Activated CD8-positive, alpha-beta memory T cell treated with anti-CD3 and anti-CD28 coated beads for 1 hour (primary cell): ENCODE measurements around the gene COPZ1.
A peak's percentile ranks its signal among the peaks of the same experiment; 100 is the strongest.
"Not testable (repeated sequence)": the region's sequence is repeated elsewhere in the genome, so short reads cannot be mapped to it uniquely, and the experiment has no call there.

Experiments
- DNase-seq, 2 donors: peaks; one replicate each; pipeline ENCODE4 v3.0.0-alpha.2; 2020; ENCODE audit warnings: low read depth in 1 of 2; ENCODE audit errors: extremely low read depth in 1 of 2

Gene COPZ1, protein sequence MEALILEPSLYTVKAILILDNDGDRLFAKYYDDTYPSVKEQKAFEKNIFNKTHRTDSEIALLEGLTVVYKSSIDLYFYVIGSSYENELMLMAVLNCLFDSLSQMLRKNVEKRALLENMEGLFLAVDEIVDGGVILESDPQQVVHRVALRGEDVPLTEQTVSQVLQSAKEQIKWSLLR

DNA sequence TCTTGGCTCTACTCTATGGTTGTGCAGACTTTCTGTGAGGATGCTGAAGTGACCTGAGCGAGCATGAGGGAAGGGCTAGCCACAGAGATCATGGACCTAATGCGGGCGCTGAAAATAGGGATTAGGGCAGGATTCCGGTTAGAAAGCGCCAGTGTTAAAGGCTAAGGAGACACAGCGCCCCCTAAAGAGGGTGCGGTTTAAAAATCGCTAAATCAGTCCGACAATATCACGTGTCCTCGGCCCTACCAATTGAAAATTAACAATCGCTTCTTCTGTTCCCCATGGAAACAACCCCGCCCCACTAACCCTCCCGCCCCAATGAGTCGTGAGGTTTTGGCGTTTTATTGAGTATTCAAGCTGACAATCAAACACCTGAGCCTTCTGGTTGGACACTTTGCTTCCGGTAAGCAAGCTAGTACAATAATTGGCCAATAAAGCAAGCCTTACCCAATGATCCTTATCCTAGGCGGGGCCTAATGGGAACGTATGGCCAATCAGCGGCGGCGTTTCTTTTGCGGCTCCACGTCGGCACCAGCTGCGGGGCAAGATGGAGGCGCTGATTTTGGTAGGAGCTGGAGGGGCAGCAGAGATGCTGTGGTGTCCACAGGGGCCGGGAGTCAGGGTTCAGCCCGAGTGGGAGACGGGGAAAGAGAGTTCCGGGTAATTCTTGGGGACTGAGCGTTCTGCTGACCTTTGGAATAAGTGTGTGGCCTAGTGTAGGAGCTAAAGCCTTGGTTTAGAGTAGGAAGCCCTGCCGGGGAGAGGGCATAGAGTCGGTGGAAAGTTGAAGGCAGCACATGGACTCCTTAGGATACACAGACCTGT, at the start of gene COPZ1:
Gene COPZ1, plus strand, starts transcription at position 515 of the 825 bp plus-strand sequence. Its CDS starts 33 bp downstream, at position 548.
- peak; percentile 83 to 89 for DNase-seq

DNA sequence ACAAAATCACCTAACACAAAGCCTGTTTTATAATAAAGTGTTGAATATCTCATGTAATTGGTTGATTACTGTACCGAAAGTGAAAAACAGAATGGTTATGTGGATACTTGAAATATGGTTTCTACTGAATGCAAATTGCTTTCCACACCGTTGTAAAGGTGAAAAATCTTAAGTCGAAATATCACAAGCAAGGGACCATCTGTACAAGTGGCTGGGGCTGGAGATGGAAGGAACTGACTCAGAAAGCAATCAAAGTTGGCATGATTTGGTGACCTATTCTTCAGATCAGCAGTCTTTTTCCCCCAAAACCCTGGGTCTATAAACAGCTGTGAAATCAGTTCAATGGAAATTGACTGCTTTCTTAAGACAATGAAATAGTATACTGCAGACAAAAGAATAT, 48.6 kb upstream of the COPZ1 start:
- DNase-seq: no peak

DNA sequence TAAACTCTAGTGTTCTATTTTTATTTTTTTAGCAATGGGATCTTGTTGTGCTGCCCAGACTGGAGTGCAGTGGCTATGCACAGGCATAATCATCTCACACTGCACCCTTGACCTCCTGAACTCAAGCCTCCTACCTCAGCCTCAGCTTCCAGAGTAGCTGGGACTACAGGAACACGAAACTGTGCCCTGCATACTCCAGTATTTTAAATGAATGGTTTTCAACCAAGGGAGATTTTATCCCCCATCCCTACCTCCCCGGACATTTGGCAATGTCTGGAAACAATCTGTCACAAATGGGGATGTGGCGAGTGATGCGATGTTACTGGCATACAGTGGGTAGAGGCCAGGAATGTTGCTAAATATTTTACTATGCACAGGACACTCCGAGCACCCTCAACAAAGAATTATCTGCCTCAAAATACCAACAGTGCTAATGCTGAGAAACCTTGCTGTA, 47.1 kb upstream of the COPZ1 start:
- DNase-seq: no peak

DNA sequence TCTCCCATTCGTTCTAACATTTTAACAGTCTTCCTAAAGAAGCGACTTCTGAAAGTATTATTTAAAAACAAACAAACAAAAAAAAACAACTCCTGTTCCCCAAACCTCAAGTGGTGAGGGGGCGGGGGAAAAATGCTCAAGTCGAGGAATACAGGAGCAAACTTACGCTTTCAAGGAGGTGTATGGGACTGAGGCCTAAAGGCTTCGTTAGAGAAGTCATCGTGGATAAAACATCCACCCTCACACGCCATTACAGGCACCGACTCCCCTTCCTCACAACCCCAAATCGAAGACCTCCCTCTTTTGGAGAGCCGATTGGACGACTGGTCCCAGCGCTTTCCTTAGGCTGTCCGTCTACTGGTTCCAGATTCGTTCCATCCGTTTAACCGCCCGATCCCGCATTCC, 45.7 kb upstream of the COPZ1 start:
- no peak for DNase-seq

DNA sequence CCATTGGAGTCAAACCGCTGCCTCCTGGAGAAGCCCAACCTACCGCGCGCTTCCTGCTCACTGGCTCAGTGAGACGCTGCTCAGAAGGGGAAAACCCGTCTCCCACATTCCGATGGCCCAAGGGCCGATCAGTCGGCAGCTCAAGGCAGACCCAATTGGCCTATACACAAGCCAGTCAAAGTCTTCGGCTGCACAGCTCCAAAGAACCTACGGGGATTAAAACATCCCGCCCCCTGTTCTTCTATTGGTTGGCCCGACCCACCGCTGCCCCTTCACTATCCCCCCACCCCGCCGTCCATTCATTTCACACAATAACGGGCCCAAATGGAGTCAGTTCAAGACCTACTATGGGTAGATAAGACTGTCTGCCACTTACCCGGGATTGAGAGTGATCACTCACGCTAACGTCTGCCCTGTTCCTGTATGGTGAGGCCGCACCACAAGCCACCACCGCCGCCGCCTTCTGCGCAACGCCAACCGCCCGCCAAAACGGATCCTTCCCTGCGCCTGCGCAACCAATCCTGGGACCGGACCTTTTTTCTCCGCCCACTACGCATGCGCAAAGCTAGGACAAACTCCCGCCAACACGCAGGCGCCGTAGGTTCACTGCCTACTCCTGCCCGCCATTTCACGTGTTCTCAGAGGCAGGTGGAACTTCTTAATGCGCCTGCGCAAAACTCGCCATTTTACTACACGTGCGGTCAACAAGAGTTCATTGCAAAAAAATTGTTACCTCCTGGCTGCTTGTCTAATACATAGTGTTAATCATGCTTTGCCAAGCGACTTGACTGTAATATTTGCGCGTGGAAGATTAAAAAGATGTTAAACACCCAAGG, 45.1 kb upstream of the COPZ1 start, which contains the start of gene CBX5:
Gene CBX5, minus strand, starts transcription at position 491 of the 836 bp plus-strand sequence. CDS start 22,472 bp downstream, outside the sequence.
- peak; percentile 99 to 100 for DNase-seq

DNA sequence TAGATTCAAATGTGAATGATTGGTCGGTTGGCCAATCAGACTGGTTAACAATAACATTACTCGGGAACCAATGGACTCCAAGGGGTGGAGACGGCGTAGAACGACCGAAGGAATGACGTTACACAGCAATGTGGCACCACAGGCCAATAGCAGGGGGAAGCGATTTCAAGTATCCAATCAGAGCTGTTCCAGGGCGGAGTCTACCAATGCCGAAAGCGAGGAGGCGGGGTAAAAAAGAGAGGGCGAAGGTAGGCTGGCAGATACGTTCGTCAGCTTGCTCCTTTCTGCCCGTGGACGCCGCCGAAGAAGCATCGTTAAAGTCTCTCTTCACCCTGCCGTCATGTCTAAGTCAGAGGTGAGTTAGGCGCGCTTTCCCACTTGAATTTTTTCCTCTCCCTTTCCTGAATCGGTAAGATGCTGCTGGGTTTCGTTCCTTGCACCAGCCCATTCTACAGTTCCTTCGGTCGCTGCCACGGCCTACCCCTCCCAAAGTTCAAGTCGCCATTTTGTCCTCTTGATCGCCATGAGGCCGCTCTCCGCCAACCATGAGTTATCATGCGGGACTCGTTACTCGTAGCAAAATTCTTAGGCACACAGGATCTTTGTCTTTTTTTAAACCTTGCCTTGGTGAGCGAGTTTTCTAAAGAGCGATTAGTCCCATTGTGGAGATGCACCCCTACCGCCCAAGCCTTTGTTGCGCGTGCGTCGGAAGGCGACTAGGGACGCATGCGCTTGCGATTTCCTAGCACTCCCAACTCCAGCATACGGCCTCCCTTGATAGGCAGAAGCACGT, 44.3 kb upstream of the COPZ1 start, which contains the start of gene HNRNPA1:
Gene HNRNPA1, plus strand, starts transcription at position 259 of the 793 bp plus-strand sequence. Its CDS starts 82 bp downstream, at position 341.
- DNase-seq: peak; percentile 79 to 92

DNA sequence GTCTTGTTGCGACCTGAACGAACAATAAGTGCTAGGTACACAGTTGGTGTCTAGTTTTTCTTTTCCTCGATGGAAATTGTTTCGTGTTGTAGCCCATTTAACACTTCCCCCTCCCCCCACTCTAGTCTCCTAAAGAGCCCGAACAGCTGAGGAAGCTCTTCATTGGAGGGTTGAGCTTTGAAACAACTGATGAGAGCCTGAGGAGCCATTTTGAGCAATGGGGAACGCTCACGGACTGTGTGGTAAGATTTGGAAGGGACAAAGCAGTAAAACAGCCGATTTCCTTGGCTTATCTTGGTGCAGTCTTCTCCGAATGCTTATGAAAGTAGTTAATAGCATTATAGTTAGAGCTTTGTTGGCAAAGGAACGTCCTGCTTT, 43.7 kb upstream of the COPZ1 start:
- DNase-seq: not testable (repeated sequence)

DNA sequence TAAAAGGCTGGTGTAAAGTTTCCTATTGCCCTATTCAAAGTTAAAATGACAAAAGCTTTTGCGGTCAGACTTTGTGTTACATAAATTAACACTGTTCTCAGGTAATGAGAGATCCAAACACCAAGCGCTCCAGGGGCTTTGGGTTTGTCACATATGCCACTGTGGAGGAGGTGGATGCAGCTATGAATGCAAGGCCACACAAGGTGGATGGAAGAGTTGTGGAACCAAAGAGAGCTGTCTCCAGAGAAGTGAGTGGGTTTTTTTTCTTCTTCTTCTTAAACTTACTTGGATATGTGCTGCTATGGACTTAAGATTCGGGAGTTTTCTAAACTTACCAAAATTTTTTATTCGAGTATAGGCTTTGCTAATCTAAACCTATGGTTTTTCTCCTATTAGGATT, 43.2 kb upstream of the COPZ1 start:
- DNase-seq: not testable (repeated sequence)

DNA sequence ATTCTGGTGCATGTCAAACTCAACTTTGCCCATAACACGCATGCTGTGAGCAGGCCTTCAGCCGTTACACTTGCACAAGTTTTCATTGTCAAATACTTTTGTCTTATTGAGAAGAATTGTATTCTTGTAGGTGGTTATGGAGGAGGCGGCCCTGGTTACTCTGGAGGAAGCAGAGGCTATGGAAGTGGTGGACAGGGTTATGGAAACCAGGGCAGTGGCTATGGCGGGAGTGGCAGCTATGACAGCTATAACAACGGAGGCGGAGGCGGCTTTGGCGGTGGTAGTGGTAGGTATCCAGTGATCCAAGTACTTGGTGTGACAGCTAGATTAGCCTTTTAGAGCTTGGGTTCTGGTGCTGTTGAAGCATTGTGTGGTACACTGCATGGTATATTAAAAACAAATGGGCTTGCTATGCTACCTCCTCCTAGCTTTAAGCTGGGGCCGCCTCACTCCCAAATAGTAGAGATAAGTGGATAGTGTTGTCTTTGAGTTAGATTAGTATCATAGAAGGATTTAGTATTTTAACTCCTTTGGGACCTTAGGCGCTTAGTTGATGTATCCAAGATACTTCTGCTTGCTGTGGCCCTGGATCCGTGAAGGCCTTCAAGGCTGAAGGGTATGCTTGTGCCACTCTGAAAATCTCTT, 41.9 kb upstream of the COPZ1 start:
- no peak for DNase-seq

DNA sequence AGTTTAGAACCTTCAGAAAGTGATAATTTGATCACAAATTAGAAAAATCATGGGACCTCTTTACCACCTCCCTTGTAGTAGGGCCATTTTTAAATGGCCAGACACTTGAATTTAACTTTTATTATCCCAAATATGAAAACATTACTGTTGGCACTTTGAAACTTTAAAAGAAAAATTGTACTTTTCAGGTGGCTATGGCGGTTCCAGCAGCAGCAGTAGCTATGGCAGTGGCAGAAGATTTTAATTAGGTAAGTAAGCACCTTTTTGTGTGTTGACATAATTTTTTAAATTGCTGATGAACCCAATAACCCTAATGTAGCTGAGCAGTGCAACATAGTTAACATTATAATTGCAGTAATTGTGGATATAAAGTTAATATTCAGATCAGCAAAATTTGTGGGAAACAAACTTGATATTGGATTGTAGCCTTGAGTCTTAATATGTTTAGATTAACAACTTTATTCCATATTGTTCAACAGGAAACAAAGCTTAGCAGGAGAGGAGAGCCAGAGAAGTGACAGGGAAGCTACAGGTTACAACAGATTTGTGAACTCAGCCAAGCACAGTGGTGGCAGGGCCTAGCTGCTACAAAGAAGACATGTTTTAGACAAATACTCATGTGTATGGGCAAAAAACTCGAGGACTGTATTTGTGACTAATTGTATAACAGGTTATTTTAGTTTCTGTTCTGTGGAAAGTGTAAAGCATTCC, 40.7 kb upstream of the COPZ1 start:
- DNase-seq: not testable (repeated sequence)

DNA sequence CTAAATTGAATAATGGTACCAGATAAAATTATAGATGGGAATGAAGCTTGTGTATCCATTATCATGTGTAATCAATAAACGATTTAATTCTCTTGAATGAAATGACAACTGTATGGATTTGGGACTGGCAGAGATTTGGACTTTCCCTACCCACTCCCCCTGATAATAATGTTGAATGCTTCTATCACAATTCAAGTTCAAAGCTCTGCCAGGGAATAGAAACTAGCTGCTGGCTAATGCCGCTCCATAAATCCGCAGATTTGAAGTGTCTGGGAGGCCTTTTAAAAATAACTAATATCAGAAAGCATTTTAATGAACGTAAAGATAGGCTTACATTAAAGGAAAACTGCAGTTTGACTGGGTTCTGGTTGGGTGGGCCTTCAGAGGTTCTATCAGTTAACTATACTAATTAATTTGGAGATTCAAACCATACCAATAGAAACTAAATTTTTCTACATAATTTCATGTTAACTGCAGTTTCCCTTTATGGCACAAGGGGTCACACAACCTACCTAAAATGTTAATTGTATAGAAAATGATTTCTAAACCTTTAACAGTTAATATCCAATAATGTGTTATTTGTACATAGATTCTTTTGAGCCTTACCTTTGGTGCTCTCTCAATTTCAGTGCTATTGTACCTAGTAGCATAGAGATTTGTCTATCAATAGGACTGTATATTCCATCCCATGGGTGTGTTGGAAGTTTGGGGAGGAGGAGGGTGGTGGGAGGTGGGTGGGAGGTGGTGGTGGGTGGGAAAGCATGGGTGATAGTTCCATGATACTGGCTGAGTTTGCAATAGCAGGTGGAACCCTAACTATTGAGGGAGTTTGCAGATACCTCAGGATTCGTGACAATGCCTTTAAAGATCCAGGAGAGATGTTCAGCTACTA, 39.5 kb upstream of the COPZ1 start:
- no peak for DNase-seq

DNA sequence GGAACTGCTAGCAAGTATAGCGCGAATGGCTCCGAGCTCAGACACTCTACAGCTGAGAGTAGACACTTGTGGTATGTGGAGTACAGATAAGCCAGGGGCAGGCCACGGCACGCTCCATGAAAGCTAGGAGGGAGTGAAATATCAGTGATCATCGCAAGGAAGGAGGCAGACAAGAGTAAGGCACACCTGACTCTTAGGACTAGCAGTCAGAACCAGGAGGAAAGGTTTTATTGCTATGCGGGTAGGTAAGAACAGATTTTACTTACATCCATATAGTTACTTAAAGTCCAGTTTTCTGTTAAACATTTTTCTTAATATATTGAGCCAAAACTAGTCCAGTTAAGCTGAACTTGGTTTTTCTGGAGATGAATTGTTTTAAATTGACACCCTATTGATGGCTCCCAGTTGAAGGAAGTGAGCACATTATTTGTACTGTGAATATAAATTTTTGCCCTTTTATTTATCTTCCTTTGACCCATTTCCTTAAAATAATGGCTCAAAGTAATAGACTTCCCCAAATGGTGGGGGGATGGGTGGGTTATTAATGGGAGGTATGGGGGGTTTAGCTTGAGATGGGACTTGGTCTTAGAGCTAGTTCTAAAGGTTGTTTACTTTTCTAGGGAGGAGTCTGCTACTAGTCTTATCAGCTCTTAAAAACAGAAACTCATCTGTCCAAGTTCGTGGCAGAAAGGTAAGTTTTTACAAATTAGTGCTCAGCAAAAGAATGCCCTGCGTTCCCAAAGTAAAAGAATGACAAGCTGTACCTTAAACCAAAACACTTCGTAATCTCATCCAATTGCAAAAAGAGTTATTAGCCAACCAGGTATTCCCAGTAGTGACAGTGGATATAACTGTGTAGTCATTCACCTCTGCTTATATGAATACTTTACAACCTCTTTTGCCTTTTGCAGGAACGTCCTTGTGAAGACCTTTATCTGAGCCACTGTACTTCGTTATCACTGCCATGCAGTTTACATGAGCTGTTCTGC, 38.6 kb upstream of the COPZ1 start:
- no peak for DNase-seq

DNA sequence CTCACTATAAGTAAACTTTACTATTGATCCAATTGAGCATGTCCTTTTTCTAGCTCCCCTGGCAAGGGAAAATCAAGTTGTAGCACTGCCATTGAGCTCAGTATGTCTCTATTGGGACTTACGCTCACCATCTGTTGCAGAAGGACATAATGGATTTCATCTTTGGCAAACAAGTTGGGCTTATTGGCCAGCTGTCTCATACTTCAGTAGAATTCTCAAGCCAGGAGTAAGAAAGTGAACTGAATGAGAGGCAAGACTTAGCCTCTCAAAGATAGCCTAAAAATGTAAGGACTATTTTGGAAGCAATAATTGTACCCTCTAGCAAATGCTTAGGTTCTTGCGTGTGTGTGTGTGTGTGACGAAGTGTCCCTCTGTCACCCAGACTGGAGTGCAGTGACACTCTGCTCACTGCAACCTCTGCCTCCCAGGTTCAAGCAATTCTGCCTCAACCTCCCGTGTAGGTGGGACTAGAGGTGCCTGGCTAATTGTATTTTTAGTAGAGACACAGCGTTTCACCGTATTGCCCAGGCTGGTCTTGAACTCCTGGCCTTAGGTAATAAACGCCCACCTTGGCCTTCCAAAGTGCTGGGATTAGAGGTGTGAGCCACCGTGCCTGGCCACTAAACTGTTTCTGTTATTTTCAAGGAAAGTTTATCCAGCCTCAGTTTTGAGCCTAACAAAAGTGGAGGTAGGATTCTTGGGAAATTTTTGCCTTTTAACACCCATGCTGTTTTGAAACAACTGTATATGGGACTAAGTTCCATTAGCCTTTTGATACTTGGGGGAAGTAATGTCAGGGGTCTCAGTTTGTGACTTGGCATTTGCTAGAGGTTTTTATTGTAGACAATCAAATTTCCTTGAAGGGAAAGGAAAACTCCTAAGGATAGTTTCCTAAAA, 37.4 kb upstream of the COPZ1 start:
- no peak for DNase-seq

DNA sequence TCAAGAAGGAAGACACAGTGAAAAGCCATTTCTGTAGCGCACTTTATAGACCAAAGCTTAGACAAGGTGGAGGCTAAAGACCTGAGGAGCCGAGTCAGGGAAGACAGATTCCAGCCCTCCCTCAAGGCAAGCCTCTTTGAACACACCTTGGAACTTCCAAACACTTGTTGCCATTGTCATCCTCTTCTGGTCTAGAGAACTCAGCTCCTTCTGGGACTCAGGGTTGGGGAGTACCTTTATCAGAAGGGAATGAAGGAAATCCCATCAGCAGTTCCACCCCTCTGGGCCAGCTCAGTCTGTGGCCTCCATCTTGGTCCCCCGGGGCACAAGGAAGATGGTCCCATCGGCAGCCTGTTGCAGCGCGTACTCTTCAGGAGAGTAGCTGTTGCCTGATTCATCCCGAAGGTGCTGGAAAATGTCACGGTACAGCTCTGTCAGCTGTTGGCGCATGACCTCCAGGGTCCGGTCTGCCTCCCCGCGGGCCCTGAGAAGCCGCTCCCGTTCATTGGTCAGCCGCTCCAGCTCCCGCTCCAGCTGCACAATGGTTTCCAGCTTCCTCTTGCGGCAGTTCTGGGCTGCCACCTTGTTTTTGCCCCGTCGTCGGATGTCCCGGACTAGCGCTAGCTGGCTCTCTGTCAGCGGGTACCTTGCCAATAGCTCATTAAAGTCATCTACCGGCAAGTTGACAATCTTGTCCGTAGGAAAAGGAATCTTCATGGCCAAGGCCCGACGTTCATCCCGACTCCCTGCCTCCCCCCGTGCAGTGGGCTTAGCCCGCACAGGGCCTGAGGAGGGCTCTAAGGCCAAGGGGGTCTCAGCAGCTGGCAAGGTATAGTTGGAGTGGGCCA, 32.6 kb upstream of the COPZ1 start:
- no peak for DNase-seq

DNA sequence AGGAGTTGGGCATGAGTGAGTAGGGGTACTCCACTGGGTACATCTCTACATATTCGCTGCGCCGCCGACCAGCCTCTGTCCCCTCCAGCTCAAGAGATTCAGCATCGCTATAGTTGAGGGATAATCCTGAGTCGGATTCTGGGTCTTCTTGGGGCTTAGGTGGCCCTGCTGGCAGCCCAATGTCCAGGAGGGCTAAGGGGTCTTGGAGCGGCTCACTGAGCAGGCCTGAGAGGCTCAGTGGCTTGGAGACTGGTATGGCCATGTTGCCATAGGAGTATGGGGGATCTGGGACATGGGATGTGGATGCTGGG, 32.0 kb upstream of the COPZ1 start:
- no peak for DNase-seq
